ENCODE results near the gene DUOX2. TPM values are rescaled to one million over a fixed set of nuclear protein-coding genes. Genes with fewer than 3 reads are reported as not detected.
"Not testable (repeated sequence)": the region's sequence is repeated elsewhere in the genome, so short reads cannot be mapped to it uniquely, and the experiment has no call there.

Gene DUOX2
- total and polyA plus RNA-seq, 2 of the 8 experiments (the other 6 are each of a cell fraction or from before 2014, with no cell fraction given), result 0.08 TPM; not detected in 1

- H2BK15ac ChIP-seq (ENCODE audit: low read length); H4K91ac ChIP-seq (replicated peaks; ENCODE audit: insufficient read length, low read length); H4K8ac ChIP-seq (ENCODE audit: extremely low read depth, insufficient read depth, low read length); H3K23ac ChIP-seq (ENCODE audit: insufficient read length); H4K5ac ChIP-seq (ENCODE audit: insufficient read length, low read depth, low read length); H3K4ac ChIP-seq (replicated peaks; ENCODE audit: insufficient read length, low read depth, low read length); H3K56ac ChIP-seq (replicated peaks; ENCODE audit: insufficient read length, low read depth, low read length); CTCF ChIA-PET (ENCODE audit: partially characterized antibody); H2BK5ac ChIP-seq (ENCODE audit: low read depth, low read length); H3K9me3 ChIP-seq (ENCODE audit: insufficient read depth in 2 of 2, low read depth in 1 of 2, low read length in 1 of 2); H3K79me2 ChIP-seq (ENCODE audit: control insufficient read depth in 1 of 2, insufficient read depth in 2 of 2, low read length in 2 of 2); H3K27me3 ChIP-seq (replicated peaks in 1 of 4; ENCODE audit: control insufficient read depth in 3 of 4, extremely low read depth in 1 of 4, insufficient read depth in 3 of 4, low read length in 3 of 4); H3K4me3 ChIP-seq (ENCODE audit: extremely low read depth in 1 of 4, insufficient read depth in 2 of 4, low read depth in 3 of 4, low read length in 4 of 4); H2BK12ac ChIP-seq (ENCODE audit: low read depth, low read length); FAIRE-seq; H3K18ac ChIP-seq (ENCODE audit: extremely low read depth, low read length); DNase-seq (ENCODE audit: low read depth in 1 of 2, low spot score in 2 of 2); H2BK20ac ChIP-seq (ENCODE audit: low read length); H2AFZ ChIP-seq (ENCODE audit: low read length); POLR2A ChIA-PET (ENCODE audit: partially characterized antibody); H3K14ac ChIP-seq (ENCODE audit: insufficient read length); H4K20me1 ChIP-seq (replicated peaks in 1 of 2; ENCODE audit: control insufficient read depth in 1 of 2, insufficient read depth in 2 of 2, low read length in 2 of 2); H2AK5ac ChIP-seq (ENCODE audit: low read depth, low read length); H3K4me2 ChIP-seq (ENCODE audit: insufficient read depth in 1 of 2, low read depth in 2 of 2, low read length in 2 of 2); H2BK120ac ChIP-seq (replicated peaks; ENCODE audit: low read depth, low read length); H3K79me1 ChIP-seq (ENCODE audit: low read depth, low read length); H3K9ac ChIP-seq (replicated peaks in 1 of 4; ENCODE audit: extremely low read depth in 1 of 4, low read depth in 3 of 4, low read length in 3 of 4); H3K4me1 ChIP-seq (replicated peaks in 1 of 4; ENCODE audit: control insufficient read depth in 3 of 4, insufficient read depth in 4 of 4, low read length in 3 of 4); H3K27ac ChIP-seq (ENCODE audit: low read depth, low read length); H3K23me2 ChIP-seq (ENCODE audit: low read depth, low read length): not testable (repeated sequence)
- H3K36me3 ChIP-seq (ENCODE audit: control insufficient read depth in 2 of 4, insufficient read depth in 4 of 4, low read length in 3 of 4), result peaks cover 0 to 11% (median 1%) of the 10 kb centered on the region in 4 experiments; a peak in 2 of 8 replicates
- 93% methylated on average over 3 of the region's 7 CpGs; no CpG with 5 or more reads in 1 of the 2 experiments for WGBS, 2 experiments (ENCODE audit: extremely low coverage in 1 of 2, insufficient coverage in 1 of 2, insufficient read length in 1 of 2, insufficient replicate concordance in 2 of 2, low coverage in 1 of 2, low lambda C conversion rate in 2 of 2, missing lambda C conversion rate in 1 of 2)
Measured at GRCh38 chr15:45062301-45062700, 51.7 kb downstream of the DUOX2 start.
